Keratinocyte (primary cell): ENCODE results near the gene CCDC71.

Experiments used
- EZH2 ChIP-seq: IDR thresholded peaks from one replicate; pipeline ENCODE4 v1.6.1; 2012; ENCODE audit warnings: inconsistent platforms, mild to moderate bottlenecking, low read length, moderate library complexity
- TF ChIP-seq, protein P1 (sequence below), 3 experiments: IDR thresholded peaks in 1 of 3; conservative IDR thresholded peaks in 1 of 3; optimal IDR thresholded peaks in 1 of 3; 2 replicates in 2 of 3; 3 replicates in 1 of 3; pipeline versions ENCODE3 to v1.5.1; 2011; ENCODE audit warnings: low read length in 3 of 3, mild to moderate bottlenecking in 3 of 3, moderate library complexity in 2 of 3, control low read depth in 1 of 3, inconsistent platforms in 1 of 3; ENCODE audit not compliant: insufficient read depth in 2 of 3; ENCODE audit errors: extremely low read depth in 1 of 3

DNA sequence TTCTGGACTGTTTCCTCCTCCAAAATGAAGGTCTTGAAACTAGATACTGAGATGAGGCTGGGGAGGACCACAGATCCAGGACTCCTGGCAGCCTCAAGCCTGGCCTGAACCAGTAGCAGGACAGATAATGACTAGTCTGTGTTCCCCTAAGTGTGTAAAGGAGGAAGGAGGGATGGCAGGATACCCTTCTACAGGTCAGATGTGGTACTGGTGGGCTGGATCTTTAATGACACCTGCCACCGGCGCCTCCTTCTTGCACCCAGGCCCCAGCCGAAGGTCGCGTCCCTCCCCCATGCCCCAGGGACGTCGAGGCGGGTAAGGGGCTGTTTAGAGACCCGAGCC lies 46.1 kb downstream of the CCDC71 start:
- TF ChIP-seq, protein P1, sequence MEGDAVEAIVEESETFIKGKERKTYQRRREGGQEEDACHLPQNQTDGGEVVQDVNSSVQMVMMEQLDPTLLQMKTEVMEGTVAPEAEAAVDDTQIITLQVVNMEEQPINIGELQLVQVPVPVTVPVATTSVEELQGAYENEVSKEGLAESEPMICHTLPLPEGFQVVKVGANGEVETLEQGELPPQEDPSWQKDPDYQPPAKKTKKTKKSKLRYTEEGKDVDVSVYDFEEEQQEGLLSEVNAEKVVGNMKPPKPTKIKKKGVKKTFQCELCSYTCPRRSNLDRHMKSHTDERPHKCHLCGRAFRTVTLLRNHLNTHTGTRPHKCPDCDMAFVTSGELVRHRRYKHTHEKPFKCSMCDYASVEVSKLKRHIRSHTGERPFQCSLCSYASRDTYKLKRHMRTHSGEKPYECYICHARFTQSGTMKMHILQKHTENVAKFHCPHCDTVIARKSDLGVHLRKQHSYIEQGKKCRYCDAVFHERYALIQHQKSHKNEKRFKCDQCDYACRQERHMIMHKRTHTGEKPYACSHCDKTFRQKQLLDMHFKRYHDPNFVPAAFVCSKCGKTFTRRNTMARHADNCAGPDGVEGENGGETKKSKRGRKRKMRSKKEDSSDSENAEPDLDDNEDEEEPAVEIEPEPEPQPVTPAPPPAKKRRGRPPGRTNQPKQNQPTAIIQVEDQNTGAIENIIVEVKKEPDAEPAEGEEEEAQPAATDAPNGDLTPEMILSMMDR (optimal IDR thresholded peaks at IDR 0.05 in 1 of 3, IDR thresholded peaks at IDR 0.05 in 1 of 3, conservative IDR thresholded peaks at IDR 0.05 in 1 of 3; ENCODE audit: extremely low read depth in 1 of 3, insufficient read depth in 2 of 3, low read length in 3 of 3) = no peak
- no peak for TF ChIP-seq EZH2
